GM18907 (cell line): Measurements from ENCODE around the gene GCFC2.
A peak's percentile ranks its signal among the peaks of the same experiment; 100 is the strongest.
"Not testable (repeated sequence)": the region's sequence is repeated elsewhere in the genome, so short reads cannot be mapped to it uniquely, and the experiment has no call there.

Experiments
- ATAC-seq: cut with Tn5 transposase; IDR thresholded peaks from one replicate; pipeline ENCODE4 v1.9.1; 2021; ENCODE audit warnings: mild to moderate bottlenecking, moderate library complexity; ENCODE audit not compliant: unreplicated experiment

GCFC2 gene

DNA sequence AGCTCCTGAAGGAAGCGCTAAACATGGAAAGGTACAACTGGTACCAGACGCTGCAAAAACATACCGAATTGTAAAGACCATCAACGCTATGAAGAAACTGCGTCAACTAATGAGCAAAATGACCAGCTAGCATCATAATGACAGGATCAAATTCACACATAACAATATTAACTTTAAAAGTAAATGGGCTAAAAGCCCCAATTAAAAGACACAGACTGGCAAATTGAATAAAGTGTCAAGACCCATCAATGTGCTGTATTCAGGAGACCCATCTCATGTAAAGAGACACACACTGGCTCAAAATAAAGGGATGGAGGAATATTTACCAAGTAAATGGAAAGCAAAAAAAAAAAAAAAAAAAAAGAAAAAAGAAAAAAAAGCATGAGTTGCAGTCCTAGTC is 27.3 kb downstream of the GCFC2 start:
- ATAC-seq: not testable (repeated sequence)

DNA sequence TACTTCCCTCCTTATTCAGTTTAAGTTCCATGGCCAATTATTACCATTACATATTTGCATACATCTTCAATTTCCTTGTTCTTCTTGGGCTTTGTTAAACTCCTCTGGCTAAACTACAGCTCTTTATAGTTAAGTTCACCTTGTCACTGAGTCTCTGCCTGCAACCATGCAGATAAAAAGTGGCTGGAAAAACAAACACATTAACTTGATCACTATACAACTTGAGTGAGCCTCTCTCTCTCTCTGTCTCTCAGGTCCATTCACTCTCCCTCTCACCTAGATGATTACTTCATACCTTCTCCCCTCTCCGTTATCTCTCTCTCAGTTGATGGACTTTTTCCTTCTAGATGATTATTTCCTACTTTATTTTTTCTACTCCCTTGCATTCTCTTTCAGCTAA is 30.3 kb downstream of the GCFC2 start:
- ATAC-seq: no peak

DNA sequence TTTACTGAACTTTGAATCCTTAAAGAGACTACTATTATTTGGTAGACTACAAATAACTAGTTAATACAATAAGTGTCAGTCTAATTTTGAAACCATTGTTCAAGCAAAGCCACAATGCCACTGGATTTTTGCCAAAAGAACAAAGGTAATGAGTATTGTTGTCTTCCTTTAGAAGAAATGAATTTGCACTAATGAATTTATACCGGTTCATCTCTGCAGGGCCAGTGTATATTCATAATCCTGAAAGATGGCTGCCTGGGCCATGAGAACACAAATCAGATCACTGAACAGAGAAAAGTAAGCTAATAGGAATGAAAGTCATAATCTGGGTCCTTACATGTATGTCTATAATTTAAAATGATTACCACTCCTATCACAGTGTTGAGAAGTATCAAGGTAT is 31.2 kb downstream of the GCFC2 start:
- no peak for ATAC-seq

DNA sequence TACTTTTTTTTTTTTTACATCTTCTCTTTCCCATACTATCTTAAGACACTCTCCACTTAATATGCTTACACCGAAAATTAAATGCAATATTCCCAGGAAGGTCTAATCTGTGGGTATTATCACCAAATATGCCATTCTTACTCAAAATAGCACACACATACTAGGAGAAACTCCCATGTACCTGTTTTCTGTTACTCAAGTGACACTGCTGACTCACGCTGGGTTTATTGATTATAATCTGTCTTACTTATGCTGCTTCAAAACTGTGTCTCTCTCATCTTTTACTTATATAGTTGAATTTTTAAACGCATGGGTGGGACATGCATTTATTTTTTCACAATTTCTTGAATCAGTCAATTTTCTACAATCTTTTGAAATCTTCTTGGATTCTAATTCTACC is 34.3 kb downstream of the GCFC2 start:
- no peak for ATAC-seq

DNA sequence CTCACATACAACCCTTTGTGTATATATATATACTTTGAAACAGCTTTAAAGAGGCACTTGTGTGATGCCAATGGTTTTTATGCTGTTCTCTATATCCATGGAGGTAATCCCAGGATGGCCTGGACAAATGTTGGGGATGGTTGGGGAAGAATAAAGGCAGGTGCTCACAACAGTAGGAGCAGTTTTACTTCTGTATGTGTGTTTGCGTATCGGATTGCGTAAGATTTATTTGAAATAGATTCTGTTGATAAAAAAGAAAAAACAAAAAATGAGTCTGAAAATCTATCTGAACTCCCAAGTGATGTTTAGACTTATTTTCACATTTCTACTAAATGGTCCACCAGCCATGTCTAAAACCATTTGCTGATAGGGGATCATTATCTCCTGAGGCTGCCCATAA is 34.8 kb downstream of the GCFC2 start:
- ATAC-seq: no peak

DNA sequence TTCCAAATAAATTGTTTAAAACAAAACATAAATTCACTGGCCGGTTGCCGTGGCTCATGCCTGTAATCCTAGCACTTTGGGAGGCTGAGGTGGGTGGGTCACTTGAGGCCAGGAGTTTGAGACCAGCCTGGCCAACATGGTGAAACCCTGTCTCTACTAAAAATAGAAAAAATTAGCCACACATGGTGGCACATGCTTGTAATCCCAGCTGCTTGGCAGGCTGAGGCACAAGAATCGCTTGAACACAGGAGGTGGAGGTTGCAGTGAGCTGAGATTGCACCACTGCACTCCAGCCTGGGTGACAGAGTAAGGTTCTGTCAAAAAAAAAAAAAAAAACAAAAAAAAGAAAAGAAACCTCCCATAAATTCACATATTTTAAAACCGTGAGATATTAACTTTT is 35.3 kb downstream of the GCFC2 start:
- not testable (repeated sequence) for ATAC-seq

DNA sequence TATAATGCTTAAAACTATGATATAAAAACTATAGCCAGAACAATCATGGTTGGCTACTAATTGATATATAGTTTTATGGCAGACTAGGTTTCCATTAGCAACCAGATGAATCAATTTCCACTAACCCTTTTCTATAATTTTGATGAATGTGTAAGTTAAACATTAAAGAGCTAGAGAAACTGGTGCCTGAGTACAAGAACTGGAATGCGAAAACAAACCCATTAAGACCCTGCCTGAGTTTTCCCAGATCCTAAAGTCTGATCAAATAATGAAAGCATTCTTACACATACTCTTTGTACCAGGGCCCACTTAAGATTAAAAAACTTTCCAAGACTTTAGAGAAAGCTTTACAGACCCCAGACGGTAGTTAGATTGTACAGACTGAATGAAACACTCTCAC is 42.8 kb downstream of the GCFC2 start:
- no peak for ATAC-seq

DNA sequence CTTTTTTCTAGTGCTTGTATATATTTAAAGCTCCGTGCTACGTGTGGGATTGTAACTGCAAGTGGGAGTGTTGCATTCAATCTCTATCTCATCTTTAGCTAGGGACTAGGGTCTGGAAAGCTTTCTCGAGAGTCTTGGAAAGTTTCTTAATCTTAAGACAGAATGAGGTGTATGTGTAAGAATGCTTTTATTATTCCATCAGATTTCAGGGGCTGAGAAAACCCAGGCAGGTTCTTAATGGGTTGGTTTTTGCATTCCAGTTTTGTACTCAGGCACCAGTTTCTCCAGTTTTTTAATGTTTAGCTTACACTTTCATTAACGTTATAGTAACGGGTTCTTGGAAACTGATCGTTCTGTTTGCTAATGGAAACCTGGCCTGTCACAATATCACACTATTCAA is 43.8 kb downstream of the GCFC2 start:
- no peak for ATAC-seq

DNA sequence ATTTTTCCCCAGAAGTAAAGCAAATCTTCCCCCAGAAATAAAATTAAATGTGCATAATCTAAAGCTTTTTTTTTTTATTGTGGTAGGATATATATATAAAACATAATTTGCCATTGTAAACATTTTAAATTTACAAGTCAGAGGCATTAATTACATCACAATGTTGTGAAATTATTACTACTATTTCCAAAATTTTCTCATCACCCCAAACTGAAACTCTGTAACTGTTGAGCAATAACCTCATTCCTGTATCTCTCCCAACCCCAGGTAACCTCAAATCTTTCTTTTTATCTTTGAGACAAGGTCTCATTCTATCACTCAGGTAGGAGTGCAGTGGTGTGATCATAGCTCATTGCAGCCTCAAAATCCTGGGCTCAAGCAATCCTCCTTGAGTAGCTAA is 52.9 kb downstream of the GCFC2 start:
- ATAC-seq: no peak

DNA sequence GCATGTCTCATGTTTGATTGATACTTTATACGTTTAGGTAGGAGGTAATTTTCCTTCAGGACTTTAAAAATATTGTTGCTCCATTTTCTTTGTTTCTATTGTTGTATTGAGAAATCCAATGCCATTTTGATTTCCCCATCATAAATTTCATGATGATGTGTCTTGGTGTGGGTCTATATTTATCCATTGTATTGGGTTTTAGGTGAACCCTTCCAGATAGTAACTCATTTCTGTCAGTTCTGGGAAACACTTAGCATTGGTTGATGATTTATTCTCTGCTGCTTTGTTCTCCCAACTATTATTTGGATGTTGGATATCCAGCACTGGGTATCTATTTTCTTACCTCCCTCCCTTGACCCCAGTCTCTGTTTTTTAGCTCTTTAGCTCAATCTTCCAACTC is 54.2 kb downstream of the GCFC2 start:
- no peak for ATAC-seq

DNA sequence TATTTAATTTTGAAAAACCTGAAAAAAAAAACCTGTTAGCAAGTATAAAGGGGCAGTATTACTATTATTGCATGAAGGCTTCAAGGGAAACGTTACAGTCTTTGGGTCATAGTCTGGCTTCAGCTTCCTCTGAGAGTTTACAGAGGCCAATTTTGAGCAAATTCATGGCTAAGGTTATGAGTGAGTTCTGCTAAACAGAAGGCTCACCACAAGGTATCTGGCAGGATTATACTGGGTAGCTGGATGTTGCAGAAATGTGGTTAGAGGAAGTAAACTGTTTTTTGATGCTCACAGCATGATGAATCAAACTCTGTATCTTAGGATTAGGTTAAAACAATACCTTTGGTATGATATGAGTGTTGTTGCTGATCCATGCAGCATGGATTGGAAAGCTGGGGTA is 54.9 kb downstream of the GCFC2 start:
- ATAC-seq: no peak

DNA sequence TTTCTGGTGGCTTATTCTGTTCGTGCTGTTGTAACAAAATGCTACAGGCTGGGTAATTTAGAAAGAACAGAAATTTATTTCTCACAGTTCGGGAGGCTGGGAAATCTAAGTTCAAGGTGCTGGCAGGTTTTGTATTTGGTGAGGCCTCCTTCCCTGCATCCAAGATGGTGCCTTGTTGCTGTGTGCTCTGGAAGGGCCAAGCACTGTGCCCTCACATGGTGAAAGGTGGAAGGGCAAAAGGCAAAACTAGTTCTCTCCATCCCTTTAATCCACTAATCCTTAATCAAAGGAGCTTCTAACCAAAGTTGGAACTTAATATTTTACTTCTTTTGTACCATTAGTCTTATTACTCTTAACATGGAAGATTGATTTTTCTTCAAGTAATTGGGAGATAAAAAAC is 56.7 kb downstream of the GCFC2 start:
- no peak for ATAC-seq

DNA sequence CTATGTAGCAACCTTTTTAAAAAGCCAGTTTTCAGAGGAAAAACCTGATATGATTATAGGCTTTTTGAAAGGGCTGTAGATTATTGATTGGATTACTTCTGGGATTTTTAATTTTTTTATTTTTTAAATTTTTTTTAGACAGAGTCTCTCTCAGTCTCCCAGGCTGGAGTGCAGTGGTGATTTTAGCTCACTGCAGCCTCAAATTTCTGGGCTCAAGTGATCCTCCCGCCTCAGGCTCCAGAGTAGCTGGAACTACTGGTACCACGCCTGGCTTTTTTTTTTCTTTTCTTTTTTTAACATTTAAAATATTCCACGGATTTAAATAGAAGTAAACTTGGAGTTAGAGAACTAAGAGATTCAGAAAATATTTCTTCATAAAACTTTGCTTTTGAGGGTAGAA is 62.9 kb downstream of the GCFC2 start:
- no peak for ATAC-seq

DNA sequence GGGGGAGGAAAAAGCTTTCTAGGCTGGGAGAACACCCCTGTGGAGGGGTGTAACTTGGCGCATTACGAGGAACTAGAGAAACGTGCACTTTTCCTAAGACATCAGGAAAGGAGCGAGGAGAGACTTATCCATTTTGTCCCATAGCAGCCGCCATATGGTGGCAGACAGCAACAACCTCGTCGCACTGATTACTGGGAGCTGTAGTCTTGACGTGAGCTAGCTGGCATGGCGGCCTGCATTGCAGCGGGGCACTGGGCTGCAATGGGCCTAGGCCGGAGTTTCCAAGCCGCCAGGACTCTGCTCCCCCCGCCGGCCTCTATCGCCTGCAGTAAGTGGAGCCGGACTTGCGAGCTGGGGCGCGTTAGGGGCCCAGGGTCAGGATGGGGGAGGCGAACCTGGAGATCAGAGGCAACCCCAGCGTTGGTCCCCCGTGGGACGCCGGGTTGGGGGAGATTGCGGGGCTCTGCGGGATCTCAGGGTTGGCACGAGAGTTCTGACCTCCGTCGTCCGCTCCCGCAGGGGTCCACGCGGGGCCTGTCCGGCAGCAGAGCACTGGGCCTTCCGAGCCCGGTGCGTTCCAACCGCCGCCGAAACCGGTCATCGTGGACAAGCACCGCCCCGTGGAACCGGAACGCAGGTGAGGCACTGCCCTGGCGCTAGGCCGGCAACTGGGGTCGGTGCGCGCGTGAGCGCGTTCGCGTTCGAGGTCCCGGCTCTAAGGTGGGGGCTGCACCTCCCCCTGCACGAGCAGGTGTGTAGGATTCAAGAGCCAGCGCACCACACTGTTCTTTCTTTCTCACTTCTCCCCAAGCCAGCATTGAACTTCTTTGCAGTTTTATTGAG is 63.9 kb downstream of the GCFC2 start, which contains the start of gene MRPL19:
Gene MRPL19, plus strand, starts transcription at position 201 of the 843 bp plus-strand sequence. Its CDS starts 25 bp downstream, at position 226.
- peak; percentile 98 for ATAC-seq

DNA sequence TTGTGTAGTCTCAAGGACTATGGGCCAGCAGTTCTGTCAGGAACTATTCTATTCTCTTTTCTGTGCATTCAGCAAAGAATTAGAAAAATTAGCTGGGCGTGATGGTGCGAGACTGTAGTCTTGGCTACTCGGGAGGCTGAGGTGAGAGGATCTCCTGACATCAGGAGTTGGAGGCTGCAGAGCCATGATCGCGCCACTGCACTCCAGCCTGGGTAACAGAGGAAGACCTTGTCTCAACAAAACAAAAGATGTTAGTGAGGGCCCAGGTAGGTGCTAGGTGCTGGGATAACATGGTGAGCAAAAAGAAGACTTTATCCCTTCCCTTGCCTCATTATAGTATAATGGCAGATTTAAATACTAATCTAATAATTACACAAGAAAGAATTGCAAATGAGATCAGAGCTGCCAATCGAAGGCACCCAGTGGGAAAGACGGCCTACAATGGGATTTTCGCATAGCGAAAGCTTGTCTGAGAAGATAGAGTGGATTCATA is 64.6 kb downstream of the GCFC2 start:
- ATAC-seq: peak; percentile 6

DNA sequence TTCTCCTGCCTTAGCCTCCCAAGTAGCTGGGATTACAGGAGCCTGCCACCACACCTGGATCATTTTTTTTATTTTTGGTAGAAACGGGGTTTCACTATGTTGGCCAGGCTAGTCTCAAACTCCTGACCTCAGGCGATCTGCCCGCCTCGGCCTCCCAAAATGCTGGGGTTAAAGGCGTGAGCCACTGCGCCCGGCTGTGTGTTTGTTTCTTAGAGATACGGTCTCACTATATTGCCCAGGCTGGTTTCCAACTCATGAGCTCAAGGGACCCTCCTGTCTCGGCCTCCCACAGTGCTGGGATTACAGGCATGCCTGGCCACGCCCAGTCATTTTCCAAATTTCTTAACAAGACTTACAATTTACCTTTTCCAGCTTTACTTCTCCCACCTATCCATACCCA is 65.1 kb downstream of the GCFC2 start:
- no peak for ATAC-seq

DNA sequence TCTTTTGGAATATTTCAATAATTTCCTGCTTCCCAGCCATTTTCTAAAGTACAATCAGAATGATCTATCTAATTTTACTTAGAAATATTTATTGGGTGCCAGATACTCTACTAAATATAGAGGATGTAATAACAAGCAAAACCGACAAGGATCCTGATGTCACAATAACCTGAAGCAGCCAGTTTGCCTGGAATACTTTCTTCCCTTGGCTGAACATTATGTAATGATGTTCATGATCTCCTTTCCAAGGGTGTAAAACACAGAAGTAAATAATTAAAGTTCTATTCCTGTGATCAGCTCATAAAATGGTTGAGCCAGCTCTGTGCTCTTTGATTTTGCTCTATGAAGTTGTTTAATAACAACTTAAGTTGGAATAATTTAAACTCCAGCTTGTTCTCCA is 66.7 kb downstream of the GCFC2 start:
- no peak for ATAC-seq

DNA sequence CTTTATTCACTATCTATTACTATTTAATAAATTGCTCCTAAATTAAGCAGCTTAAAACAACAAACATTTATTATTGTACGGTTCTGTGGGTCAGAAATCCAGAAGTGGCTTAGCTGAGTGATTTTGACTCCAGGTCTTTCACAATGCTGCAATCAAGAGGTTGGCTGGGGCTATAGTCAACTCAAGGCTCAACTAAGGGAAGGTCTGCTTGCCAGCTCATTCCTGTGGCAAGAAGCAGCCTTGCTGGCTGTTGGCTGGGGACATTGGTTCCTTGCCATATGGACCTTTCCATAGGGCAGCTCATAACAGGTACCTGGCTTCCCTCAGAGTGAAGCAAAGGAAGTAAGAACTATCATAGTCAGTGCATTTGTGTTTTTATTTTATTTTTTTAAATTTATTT is 69.1 kb downstream of the GCFC2 start:
- ATAC-seq: no peak

DNA sequence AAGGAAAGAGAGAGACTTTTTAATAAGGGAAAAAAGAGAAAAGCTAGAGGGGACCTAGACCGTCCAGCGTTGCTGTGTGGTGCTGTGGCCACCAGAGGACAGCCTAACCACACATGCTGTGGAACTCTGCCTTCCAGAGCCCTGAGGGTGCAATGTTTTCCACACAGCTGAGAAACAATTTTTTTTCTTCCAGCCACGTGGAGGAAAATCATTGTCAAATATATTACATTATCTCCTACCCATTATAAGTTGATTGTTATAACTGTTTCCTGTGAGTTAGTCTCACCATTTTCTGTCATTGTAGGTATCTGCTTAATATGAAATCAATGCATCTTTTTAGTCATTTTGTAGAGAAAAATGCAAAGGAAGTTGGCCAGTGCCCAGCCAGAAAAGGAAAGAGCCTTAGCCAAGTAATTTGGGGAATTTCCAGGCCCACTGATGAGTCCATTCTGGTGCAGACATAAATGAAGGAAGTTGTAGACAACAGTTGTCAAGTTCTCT is 70.0 kb downstream of the GCFC2 start:
- peak; percentile 95 for ATAC-seq

DNA sequence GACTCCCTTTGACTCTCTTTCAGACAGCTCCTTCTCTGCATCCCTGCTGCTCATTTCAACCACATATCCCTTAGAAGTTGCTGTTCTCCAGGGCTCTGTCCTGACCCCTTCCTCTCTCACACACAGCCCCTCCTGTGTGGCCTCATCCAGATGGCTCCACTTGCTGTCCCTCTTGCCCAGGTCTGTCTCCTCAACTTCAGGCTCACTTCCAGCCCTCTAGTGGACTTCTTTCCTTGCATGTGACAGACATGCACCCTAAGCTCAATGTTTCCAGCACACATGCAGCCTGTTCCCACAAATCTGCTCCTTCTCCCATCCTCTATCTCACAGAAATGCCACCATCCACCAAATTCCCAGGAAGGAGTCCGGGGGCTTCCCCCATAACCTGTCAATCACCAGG is 73.1 kb downstream of the GCFC2 start:
- no peak for ATAC-seq

DNA sequence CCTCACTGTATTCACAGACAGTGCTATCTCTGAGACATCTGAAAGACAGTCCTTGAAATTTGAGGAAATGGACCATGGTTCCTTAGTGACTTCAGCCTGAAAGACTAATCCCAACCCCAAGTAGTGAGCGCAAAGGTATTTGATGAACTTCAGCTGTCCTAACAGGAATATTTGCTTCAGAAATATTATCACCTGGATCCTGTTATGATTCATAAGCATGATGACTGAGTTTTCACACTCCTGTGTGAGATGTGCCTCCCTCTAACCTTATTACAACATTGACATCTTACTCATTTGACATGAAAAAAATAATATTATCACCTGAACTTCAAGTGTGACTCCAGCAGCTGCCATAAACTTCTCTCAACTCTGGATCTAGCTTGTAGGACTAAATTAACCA is 75.8 kb downstream of the GCFC2 start:
- ATAC-seq: no peak

DNA sequence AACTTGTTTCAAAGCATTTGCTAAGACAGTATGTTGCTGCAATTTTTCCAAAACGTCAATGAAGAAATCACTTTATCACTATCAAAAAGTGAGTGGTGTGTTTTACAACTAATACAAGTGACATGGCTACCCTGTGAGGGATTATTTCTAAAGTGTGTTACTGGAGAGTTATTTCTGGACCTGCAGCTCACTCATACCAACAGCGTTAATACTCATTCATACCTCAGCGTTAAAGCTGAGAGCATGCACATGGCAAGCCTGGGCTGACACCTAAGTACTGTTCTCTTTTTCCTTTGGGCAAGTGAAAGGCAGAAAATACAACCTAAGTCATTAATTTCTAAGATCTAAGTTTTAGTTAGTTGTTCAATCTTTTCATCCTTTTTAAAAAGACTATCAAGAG is 77.1 kb downstream of the GCFC2 start:
- no peak for ATAC-seq

DNA sequence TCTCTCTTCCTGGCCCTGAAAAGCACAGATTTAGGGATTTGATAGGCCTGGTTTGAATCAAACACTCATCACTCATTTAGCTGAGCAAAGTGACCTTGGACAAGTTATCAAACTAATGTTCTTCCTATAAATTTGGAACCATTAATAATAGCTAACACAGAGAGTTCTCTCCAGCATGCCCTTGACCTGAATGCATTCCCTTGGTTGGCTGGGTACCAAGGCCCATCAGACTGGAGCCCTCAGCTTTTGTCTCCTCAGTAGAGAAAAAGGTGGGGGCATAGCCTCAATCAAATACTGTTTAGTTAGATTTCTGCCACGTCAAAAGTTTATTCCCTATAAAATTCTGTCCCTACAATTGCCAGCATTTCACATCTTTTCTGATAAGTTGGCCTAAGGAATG is 77.9 kb downstream of the GCFC2 start:
- ATAC-seq: no peak
